Mesothelial cell of epicardium (in vitro differentiated cells): ENCODE measurements around the gene PAX6. TPM values are rescaled to one million over a fixed set of nuclear protein-coding genes. Genes with fewer than 3 reads are reported as not detected.

ENCODE experiments used
- DNase-seq, 2 experiments: peaks; one replicate each; pipeline ENCODE4 v3.0.0; 2021; ENCODE audit warnings: low spot score in 2 of 2; ENCODE audit not compliant: unreplicated experiment in 2 of 2
- H3K27ac Mint-ChIP-seq: 2 replicates; pipeline ENCODE4 v1.8.0; 2021; ENCODE audit warnings: mixed read lengths
- H3K27me3 Mint-ChIP-seq: 2 replicates; pipeline ENCODE4 v1.8.0; 2021; ENCODE audit warnings: low read depth, mixed read lengths
- H3K36me3 Mint-ChIP-seq: 2 replicates; pipeline ENCODE4 v1.8.0; 2021; ENCODE audit warnings: mixed read lengths
- H3K4me1 Mint-ChIP-seq: 2 replicates; pipeline ENCODE4 v1.8.0; 2021; ENCODE audit warnings: mixed read lengths
- H3K4me3 Mint-ChIP-seq: 2 replicates; pipeline ENCODE4 v1.8.0; 2021; ENCODE audit warnings: mild to moderate bottlenecking, moderate library complexity, mixed read lengths
- H3K9me3 Mint-ChIP-seq: 2 replicates; pipeline ENCODE4 v1.8.0; 2021; ENCODE audit warnings: mixed read lengths
- CTCF ChIP-seq: fragments of 200-600 bp; sonication (generic); IDR thresholded peaks from one replicate; pipeline ENCODE4 v1.5.0; 2021; ENCODE audit warnings: antibody characterized with exemption; ENCODE audit not compliant: unreplicated experiment
- total RNA-seq: library from RNA; stranded (reverse); gene quantifications from 3 replicates; pipeline ENCODE4 v1.2.1, GENCODE V29; 2021

The PAX6 gene
- total RNA-seq, 1 donor from 2014 or later: not detected

DNA sequence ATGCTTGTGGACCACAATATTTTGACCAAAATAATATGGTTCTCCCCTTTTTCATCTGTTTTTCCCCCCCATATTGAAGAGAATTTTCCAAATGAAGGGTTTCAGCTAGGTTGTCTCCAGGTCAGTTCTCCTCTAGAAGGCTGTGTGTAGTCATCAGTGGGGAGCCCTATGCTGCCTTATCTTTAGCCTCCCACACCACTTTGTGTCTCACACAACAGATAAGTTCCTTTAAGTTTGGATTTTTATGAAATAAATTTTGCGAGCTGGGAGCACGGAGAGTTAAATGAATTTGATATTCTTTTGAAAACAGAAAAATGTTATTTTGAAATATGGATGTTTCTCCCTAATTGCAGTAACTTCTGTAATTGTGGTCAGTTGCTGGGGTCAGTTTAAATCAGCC, 28.9 kb downstream of the PAX6 start:
- Mint-ChIP-seq H3K9me3 (peaks cover 4% of the 10 kb centered on the region), H3K27ac (no peak overlapping the region), H3K4me3 (no peak overlapping the region), H3K27me3 (no peaks in the 10 kb centered on the region), H3K4me1 (peaks cover 1% of the 10 kb centered on the region), H3K36me3 (peaks cover 4% of the 10 kb centered on the region)
- DNase-seq: no peak
- TF ChIP-seq CTCF: no peak

DNA sequence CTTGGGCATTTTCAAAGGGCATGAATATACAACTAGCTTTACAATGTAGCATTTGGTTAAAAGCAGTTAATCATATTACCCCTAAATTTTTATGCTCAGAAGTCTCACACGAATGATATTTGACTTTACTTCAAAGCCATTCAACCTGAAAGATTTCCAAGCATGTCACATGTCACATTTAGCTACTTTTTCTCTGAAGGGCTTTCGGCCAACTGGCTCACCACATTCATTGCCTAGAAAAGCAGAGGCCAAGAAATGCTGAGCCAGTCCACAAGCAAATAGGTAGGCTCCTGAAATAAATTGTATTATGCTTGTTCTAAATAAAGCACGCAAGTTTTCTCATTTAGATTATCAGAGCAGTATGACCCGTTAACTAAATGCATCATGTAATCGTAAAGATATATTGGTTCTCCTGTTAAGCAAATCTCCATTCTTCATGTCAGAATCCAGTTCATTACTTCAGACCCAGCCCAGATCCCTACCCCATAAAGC, 30.6 kb downstream of the PAX6 start:
- DNase-seq: no peak
- Mint-ChIP-seq H3K4me3 (no peak overlapping the region), H3K4me1 (no peaks in the 10 kb centered on the region), H3K27ac (no peak overlapping the region), H3K27me3 (no peaks in the 10 kb centered on the region), H3K9me3 (peaks cover 4% of the 10 kb centered on the region), H3K36me3 (peaks cover 4% of the 10 kb centered on the region)
- no peak for TF ChIP-seq CTCF

DNA sequence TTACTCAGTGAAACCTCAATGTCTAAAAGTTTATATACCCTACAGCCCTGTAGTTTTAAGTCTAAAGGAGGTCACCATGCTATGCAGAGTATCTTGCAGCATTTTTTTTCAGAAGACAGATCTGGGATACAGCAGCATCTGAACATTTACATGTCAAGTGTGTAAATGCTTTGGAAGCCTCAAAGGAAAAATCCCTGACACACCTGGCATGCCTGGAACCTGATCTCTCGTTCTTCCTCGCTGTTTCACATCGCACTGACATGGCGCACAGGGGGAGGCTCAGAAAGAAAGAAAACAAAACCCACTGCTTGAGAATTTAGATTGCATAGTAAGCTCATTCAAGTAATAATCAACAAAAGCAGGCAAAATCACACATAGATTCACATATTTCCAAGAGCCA, 31.0 kb downstream of the PAX6 start:
- peaks cover 4% of the 10 kb centered on the region for H3K9me3 Mint-ChIP-seq
- H3K27ac Mint-ChIP-seq: no peak overlapping the region

GRCh38 chr11:31779374-31779791, 31.7 kb downstream of the PAX6 start:
- H3K36me3 Mint-ChIP-seq: peaks cover 4% of the 10 kb centered on the region
- TF ChIP-seq CTCF: no peak
- no peaks in the 10 kb centered on the region for H3K4me1 Mint-ChIP-seq
- no peaks in the 10 kb centered on the region for H3K27me3 Mint-ChIP-seq
- no peak overlapping the region for H3K27ac Mint-ChIP-seq
- H3K4me3 Mint-ChIP-seq: no peak overlapping the region
- no peak for DNase-seq
- H3K9me3 Mint-ChIP-seq: peaks cover 4% of the 10 kb centered on the region

More for the DNA sequence above, 31.0 kb downstream of the PAX6 start:
- TF ChIP-seq CTCF: no peak
- H3K36me3 Mint-ChIP-seq: peaks cover 4% of the 10 kb centered on the region
- H3K27me3 Mint-ChIP-seq: no peaks in the 10 kb centered on the region
- no peak overlapping the region for H3K4me3 Mint-ChIP-seq
- DNase-seq: no peak
- no peaks in the 10 kb centered on the region for H3K4me1 Mint-ChIP-seq

- H3K27ac Mint-ChIP-seq: no peak overlapping the region
These were observed 38.7 kb downstream of the PAX6 start for GRCh38 chr11:31772412-31772811.

More at GRCh38 chr11:31772412-31772811, 38.7 kb downstream of the PAX6 start:
- Mint-ChIP-seq H3K4me3 (no peak overlapping the region), H3K4me1 (no peaks in the 10 kb centered on the region), H3K9me3 (peaks cover 2% of the 10 kb centered on the region), H3K36me3 (peaks cover 1% of the 10 kb centered on the region), H3K27me3 (no peaks in the 10 kb centered on the region)
- DNase-seq: no peak
- TF ChIP-seq CTCF: no peak
